Stomach (tissue), 9 donors: ENCODE data around the gene SPNS2. TPM values are rescaled to one million over a fixed set of nuclear protein-coding genes. Genes with fewer than 3 reads are reported as not detected.

Experiments used
- DNase-seq, 2 donors: peaks; one replicate each; pipeline versions ENCODE4 v3.0.0 to v3.0.0-alpha.2; 2013 to 2019
- H3K27ac ChIP-seq, 5 donors: fragments of 200-600 bp in 4 of 5; sonication (generic) in 4 of 5; one replicate each; pipeline ENCODE4 v1.5.1; 2013 to 2019; ENCODE audit warnings: mild to moderate bottlenecking in 1 of 5, moderate library complexity in 1 of 5
- H3K27me3 ChIP-seq, 3 donors: fragments of 200-600 bp; sonication (generic); one replicate each; pipeline ENCODE4 v1.5.1; 2017 to 2019; ENCODE audit warnings: mixed run types in 1 of 3
- H3K36me3 ChIP-seq, 4 donors: fragments of 200-600 bp; sonication (generic); 1 replicate in 3 of 4; 2 replicates in 1 of 4; pipeline ENCODE4 v1.5.1; 2016 to 2019
- H3K4me1 ChIP-seq, 4 donors: fragments of 200-600 bp; sonication (generic); one replicate each; pipeline ENCODE4 v1.5.1; 2016 to 2019
- H3K4me3 ChIP-seq, 4 donors: fragments of 200-600 bp; sonication (generic) in 3 of 4; one replicate each; pipeline ENCODE4 v1.5.1; 2016 to 2019; ENCODE audit warnings: mild to moderate bottlenecking in 1 of 4
- H3K9me3 ChIP-seq, 4 donors: fragments of 200-600 bp; sonication (generic); one replicate each; pipeline ENCODE4 v1.5.1; 2016 to 2019
- EP300 ChIP-seq: sonication (generic); formaldehyde crosslinking; IDR thresholded peaks from one replicate; pipeline ENCODE4 v1.6.1; 2017; ENCODE audit warnings: antibody characterized with exemption
- POLR2A ChIP-seq, 4 donors: fragments of 450-650 bp; IDR thresholded peaks; one replicate each; pipeline ENCODE4 v1.6.1; 2016; ENCODE audit warnings: antibody characterized with exemption in 4 of 4, control low read depth in 2 of 4, mild to moderate bottlenecking in 1 of 4, moderate library complexity in 1 of 4
- POLR2AphosphoS5 ChIP-seq, 3 donors: sonication (generic); formaldehyde crosslinking; IDR thresholded peaks; one replicate each; pipeline ENCODE4 v1.6.1; 2016; ENCODE audit warnings: antibody characterized with exemption in 3 of 3
- WGBS, 5 donors: extraction: QIAGEN DNeasy Blood & Tissue Kit in 3 of 5; methylation state at CpG; one replicate each; pipeline versions ENCODE4 v1.1.5 to v1.1.7; 2013 to 2018; 5-methylcytosine and 5-hydroxymethylcytosine counted together
- intact Hi-C: fragments of 100-400 bp; cut with DNase I; formaldehyde crosslinking; loops from one replicate; pipeline ENCODE4 v1.15.1; 2023; ENCODE audit warnings: low total_unique reads
- polyA plus RNA-seq, 3 donors: library from polyadenylated mRNA; stranded (reverse); fragments of 200-250 nt; gene quantifications; one replicate each; pipeline ENCODE4 v1.2.3, GENCODE V29; 2013
- total RNA-seq, 5 donors: library from RNA; depleted of rRNA; stranded (reverse); fragments of >200 nt; gene quantifications; one replicate each; pipeline versions ENCODE4 v1.1.0 to v1.2.3, GENCODE V29; 2014 to 2016
- TF ChIP-seq, protein P1 (sequence below), 7 experiments: fragments of 450-650 bp in 4 of 7; fragments of 200-600 bp in 3 of 7; sonication (generic) in 3 of 7; IDR thresholded peaks; one replicate each; pipeline ENCODE4 v1.5.1; 2016 to 2019; ENCODE audit warnings: antibody characterized with exemption in 7 of 7, control low read depth in 2 of 7, mild to moderate bottlenecking in 1 of 7
- donor health status: healthy with polysubstance abuse.
- donor health status: Bipolar disorder and iron deficiency.
- donor health status: healthy.

SPNS2 gene
- total and polyA plus RNA-seq, 8 donors = 4.1 to 67.7 (median 24.3) TPM

DNA sequence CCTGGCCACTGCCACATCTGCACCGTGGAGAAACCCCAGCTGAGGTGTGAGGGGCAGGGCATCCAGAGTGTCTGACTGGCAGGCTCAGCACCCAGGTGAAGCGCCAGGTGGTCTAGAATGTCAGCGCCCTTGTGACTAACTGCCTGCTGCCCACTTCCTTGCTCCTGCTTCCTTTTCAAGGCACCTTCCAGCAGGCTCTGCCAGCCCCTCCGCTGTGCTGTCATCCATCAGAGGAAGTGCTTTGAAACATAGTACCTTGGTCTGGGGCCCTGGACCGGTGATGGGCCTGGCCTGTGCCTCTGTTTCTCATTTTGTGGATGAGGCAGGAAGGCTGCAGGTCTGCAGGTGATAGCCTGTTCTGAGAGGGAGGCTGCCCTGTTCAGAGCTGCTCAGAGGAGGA lies 5.5 kb downstream of the SPNS2 start:
- Histone ChIP-seq H3K4me1 (peaks cover 53 to 89% (median 62%) of the 10 kb centered on the region in 4 donors), H3K36me3 (peaks cover 0 to 5% (median 0%) of the 10 kb centered on the region in 4 donors), H3K27me3 (peaks cover 0 to 54% (median 16%) of the 10 kb centered on the region in 3 donors), H3K27ac (peak overlapping the region in 3 of 5 donors; percentile 13 to 59 (median 42)), H3K4me3 (no peak overlapping the region), H3K9me3 (no peaks in the 10 kb centered on the region)
- no peak for TF ChIP-seq POLR2A (IDR thresholded peaks at IDR 0.05)
- TF ChIP-seq EP300 = no peak
- TF ChIP-seq, protein P1, sequence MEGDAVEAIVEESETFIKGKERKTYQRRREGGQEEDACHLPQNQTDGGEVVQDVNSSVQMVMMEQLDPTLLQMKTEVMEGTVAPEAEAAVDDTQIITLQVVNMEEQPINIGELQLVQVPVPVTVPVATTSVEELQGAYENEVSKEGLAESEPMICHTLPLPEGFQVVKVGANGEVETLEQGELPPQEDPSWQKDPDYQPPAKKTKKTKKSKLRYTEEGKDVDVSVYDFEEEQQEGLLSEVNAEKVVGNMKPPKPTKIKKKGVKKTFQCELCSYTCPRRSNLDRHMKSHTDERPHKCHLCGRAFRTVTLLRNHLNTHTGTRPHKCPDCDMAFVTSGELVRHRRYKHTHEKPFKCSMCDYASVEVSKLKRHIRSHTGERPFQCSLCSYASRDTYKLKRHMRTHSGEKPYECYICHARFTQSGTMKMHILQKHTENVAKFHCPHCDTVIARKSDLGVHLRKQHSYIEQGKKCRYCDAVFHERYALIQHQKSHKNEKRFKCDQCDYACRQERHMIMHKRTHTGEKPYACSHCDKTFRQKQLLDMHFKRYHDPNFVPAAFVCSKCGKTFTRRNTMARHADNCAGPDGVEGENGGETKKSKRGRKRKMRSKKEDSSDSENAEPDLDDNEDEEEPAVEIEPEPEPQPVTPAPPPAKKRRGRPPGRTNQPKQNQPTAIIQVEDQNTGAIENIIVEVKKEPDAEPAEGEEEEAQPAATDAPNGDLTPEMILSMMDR (IDR thresholded peaks at IDR 0.05) = no peak
- no peak for TF ChIP-seq POLR2AphosphoS5 (IDR thresholded peaks at IDR 0.05)
- WGBS, 5 donors = 47 to 79% (median 72%) methylated on average over 3 to 5 of the region's 5 CpGs
- peak in 1 of 2 donors; percentile 32 for DNase-seq
- intact Hi-C loops = no loop called here

DNA sequence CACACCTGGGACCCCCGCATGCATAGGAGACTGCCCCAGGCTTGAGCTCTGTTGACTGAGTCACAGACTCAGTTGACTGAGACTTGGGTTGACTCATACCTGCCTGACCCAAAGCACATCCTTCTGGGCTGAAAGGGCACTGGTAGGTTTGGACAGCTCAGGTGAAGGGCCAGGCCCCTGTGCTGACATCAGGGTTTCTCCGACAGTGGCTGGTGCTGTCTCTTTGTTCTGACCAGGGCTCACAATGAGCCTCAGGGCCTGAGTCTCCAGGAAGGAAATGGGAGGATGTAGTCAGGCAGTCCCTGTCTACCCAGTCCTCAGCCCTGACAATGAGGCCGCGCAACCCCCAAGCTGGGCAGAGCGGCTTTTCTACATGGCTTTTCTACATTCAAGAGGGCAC lies 6.5 kb downstream of the SPNS2 start:
- intact Hi-C loops = no loop called here
- H3K4me3 ChIP-seq = no peak overlapping the region
- peaks cover 53 to 89% (median 62%) of the 10 kb centered on the region in 4 donors for H3K4me1 ChIP-seq
- TF ChIP-seq, protein P1 (IDR thresholded peaks at IDR 0.05) = no peak
- TF ChIP-seq EP300 (no peak), POLR2A (IDR thresholded peaks at IDR 0.05) (no peak), POLR2AphosphoS5 (IDR thresholded peaks at IDR 0.05) (no peak)
- H3K27me3 ChIP-seq = peaks cover 0 to 44% (median 6%) of the 10 kb centered on the region in 3 donors
- H3K9me3 ChIP-seq = no peaks in the 10 kb centered on the region
- 74 to 100% (median 92%) methylated on average over 4 to 5 of the region's 5 CpGs for WGBS, 5 donors
- DNase-seq = peak in 1 of 2 donors; percentile 10
- H3K36me3 ChIP-seq = peaks cover 0 to 5% (median 0%) of the 10 kb centered on the region in 4 donors
- peak overlapping the region in 4 of 5 donors; percentile 13 to 59 (median 31) for H3K27ac ChIP-seq

DNA sequence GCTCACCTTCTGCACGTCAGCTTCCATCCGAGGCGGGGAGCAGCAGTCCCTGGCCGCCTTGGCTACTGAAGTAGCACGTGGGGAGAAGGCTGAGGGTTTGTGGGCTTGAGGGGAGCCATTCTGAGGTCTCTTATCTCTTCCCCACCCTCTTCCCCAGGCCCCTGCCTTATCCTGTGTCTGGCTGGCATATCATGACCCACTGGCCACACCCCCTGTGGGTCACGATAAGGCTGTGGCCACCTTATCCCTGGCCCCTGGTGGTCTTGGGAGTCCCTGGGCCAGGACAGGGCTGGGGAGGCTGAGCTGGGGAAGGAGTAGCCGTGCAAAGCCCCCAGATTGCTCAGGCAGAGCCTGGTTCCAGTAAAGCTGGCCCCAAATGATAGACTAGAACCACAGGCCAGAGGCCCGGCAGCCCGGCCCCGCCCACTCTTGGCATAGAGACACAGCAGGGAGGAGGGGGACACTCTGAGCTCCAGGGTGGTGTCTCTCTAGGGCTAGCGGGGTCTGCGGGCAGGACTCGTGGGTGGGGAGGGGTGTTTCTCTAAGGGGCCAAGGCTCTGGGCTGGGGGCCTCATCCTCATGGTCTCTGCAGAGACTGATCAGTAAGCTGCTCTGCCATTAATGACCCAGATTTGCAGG lies 7.6 kb downstream of the SPNS2 start:
- Histone ChIP-seq H3K36me3 (peaks cover 0 to 5% (median 0%) of the 10 kb centered on the region in 4 donors), H3K27me3 (peaks cover 0 to 33% (median 0%) of the 10 kb centered on the region in 3 donors), H3K27ac (peak overlapping the region; percentile 0 to 90 (median 29)), H3K9me3 (no peaks in the 10 kb centered on the region), H3K4me3 (peak overlapping the region in 1 of 4 donors; percentile 4), H3K4me1 (peaks cover 46 to 89% (median 63%) of the 10 kb centered on the region in 4 donors)
- TF ChIP-seq, protein P1 (IDR thresholded peaks at IDR 0.05) = no peak
- TF ChIP-seq POLR2A (IDR thresholded peaks at IDR 0.05) (no peak), EP300 (no peak), POLR2AphosphoS5 (IDR thresholded peaks at IDR 0.05) (no peak)
- intact Hi-C loops = no loop called here
- DNase-seq = no peak
- 40 to 49% (median 44%) methylated on average over 7 to 13 of the region's 13 CpGs for WGBS, 5 donors

DNA sequence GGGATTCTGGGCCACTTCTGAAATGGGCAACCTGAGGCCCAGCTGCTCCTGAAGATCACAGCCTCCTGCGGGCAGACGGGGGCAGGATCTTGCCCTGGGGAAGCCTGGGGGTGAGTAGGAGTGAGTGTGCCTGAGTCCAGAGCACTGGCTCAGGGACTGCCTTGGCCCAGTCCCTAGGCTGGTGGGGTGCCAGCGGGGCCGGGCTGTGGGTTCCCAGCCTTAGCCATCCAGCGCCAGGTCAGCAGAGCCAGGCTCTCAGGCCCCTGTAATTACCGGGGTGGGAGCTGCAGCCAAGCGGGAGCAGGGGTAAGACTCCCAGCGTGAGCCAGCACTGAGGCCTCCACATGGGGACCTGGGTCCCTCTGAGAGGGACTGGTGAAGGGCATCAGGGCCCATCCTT lies 8.2 kb downstream of the SPNS2 start:
- TF ChIP-seq, protein P1 (IDR thresholded peaks at IDR 0.05) = no peak
- TF ChIP-seq POLR2A (IDR thresholded peaks at IDR 0.05) = no peak
- TF ChIP-seq POLR2AphosphoS5 (IDR thresholded peaks at IDR 0.05) = no peak
- no peak for TF ChIP-seq EP300
- peaks cover 46 to 88% (median 66%) of the 10 kb centered on the region in 4 donors for H3K4me1 ChIP-seq
- peaks cover 0 to 27% (median 0%) of the 10 kb centered on the region in 3 donors for H3K27me3 ChIP-seq
- 20 to 79% (median 75%) methylated on average over 1 to 8 of the region's 8 CpGs for WGBS, 5 donors
- DNase-seq = no peak
- peak overlapping the region in 4 of 5 donors; percentile 4 to 90 (median 51) for H3K27ac ChIP-seq
- H3K4me3 ChIP-seq = no peak overlapping the region
- no peaks in the 10 kb centered on the region for H3K9me3 ChIP-seq
- intact Hi-C loops = no loop called here
- peaks cover 0 to 5% (median 0%) of the 10 kb centered on the region in 4 donors for H3K36me3 ChIP-seq
